Right ventricle myocardium inferior (tissue), 1 donor: Measurements from ENCODE around the gene DHRS2. TPM values are rescaled to one million over a fixed set of nuclear protein-coding genes. Genes with fewer than 3 reads are reported as not detected.
"Not testable (repeated sequence)": the region's sequence is repeated elsewhere in the genome, so short reads cannot be mapped to it uniquely, and the experiment has no call there.

Source experiments
- ATAC-seq: fragments of 200-7000 bp; cut with Tn5 transposase; one replicate; pipeline ENCODE4 v1.9.1; 2020; ENCODE audit warnings: mild to moderate bottlenecking, moderate library complexity
- DNase-seq: peaks from one replicate; pipeline ENCODE4 v3.0.0; 2021; ENCODE audit errors: missing footprints
- intact Hi-C: fragments of 100-400 bp; cut with DNase I; formaldehyde crosslinking; loops from one replicate; pipeline ENCODE4 v1.11.0; 2022
- total RNA-seq: library from RNA; stranded (reverse); fragmentation: NEBNext Ultra II Directional; extraction: Animal tissue kit (Norgen Biotek cat#: 25700); gene quantifications from one replicate; pipeline ENCODE4 v1.2.1, GENCODE V29; 2021
- donor health status: DM: no; HTN: yes; CAD: no; lungs with severe emphysema.

The DHRS2 gene
- total RNA-seq, 1 donor from 2014 or later: not detected

DNA sequence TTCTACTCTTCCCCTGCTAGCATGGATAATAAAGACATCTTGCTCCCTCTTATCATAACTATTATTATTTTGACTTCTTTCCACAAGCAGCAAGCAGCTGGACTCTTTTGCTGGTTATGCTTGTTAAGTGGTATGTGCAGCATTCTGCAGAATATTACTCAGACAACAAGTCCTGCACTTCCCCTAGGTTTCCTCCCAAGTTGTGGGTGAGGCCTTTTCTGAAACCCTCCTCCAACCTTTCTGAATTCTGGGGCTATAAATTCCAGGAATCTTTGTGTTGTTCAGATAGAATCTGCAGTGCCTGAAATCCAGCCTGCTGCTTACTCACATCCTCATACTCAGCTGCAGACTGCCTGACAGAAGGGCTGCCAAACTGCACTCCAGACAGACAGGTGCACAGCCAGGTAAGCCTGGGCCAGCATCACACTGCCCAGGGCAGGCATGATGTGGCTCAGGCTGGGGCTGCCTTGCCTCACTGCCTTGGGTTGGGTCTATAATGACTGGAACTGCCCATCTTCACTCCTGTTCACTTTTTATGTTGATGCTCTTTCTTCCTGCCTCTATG, 6.2 kb upstream of the DHRS2 start:
- no peak for DNase-seq
- ATAC-seq: no peak
- intact Hi-C loops: no loop called here

GRCh38 chr14:23630687-23631086, 5.5 kb upstream of the DHRS2 start:
- no peak for ATAC-seq
- DNase-seq: no peak
- intact Hi-C loops: no loop called here

DNA sequence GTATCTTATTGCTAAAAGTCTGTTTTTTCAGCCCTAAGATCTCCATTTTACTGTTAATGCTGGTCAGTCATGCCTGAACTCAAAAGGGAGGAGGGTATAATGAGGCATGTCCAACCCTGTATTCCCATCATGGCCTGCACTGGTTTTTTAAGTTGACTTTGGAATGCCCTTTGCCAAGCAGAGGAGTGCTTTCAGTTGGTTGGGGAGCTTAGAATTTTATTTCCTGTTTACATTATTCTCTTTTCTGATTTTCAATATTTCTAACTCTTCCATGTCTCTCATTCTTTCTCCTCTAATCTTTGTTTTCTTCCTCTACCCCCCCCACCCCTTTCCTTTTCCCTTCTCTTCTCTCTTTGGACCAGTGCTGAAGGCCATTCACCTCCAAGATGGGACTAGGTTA, 4.9 kb upstream of the DHRS2 start:
- DNase-seq (no peak), ATAC-seq (no peak)
- intact Hi-C loops: no loop called here

- intact Hi-C loops: loop anchor here (1.0 to 2.0 kb wide), 2 partner anchors 43 to 298 kb away; no protein-coding TSS in a partner anchor
- ATAC-seq (peak; percentile 90), DNase-seq (no peak)
Measured at GRCh38 chr14:23631702-23632460, 4.3 kb upstream of the DHRS2 start.

GRCh38 chr14:23632461-23633159, 3.6 kb upstream of the DHRS2 start:
- no peak for ATAC-seq

GRCh38 chr14:23633160-23633701, 2.9 kb upstream of the DHRS2 start:
- ATAC-seq (no peak), DNase-seq (no peak)
- intact Hi-C loops: loop anchor here (2.0 kb wide), 1 partner anchor 44 kb away; no protein-coding TSS in a partner anchor

More at GRCh38 chr14:23632461-23633159, 3.6 kb upstream of the DHRS2 start:
- no peak for DNase-seq
- intact Hi-C loops: loop anchor here (1.0 to 2.0 kb wide), 2 partner anchors 44 to 298 kb away; no protein-coding TSS in a partner anchor

GRCh38 chr14:23634698-23635412, 1.3 kb upstream of the DHRS2 start:
- intact Hi-C loops, DNase-seq, ATAC-seq: not testable (repeated sequence)

GRCh38 chr14:23637312-23637654, 1.1 kb downstream of the DHRS2 start:
- ATAC-seq, DNase-seq, intact Hi-C loops: not testable (repeated sequence)

GRCh38 chr14:23637655-23638413, 1.7 kb downstream of the DHRS2 start:
- DNase-seq, intact Hi-C loops: not testable (repeated sequence)

DNA sequence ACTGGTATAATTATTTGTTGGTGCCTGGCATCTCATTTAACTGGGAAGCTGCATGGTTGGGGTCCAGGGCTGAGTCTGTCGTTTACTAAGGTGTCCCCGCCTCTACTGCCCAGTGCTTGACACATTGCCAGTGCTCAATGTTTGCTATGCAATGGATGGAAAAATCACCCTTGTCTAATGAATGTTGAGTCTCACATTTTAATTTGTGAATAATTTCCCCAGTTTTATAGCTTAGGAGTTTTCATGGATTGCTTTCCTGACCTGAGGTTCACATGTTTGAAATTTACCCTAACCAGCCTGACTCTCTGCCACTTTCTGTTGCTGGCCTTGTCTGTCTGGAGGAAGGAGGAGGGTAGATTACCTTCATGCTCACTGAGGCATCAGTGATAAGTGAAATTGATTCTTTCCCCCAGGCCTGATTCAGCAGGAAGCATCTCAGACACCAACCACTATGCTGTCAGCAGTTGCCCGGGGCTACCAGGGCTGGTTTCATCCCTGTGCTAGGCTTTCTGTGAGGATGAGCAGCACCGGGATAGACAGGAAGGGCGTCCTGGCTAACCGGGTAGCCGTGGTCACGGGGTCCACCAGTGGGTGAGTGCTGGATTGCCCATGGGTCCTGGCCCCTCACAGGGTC, 2.4 kb downstream of the DHRS2 start:
- no peak for ATAC-seq
- no peak for DNase-seq
- intact Hi-C loops: no loop called here

More at GRCh38 chr14:23637655-23638413, 1.7 kb downstream of the DHRS2 start:
- not testable (repeated sequence) for ATAC-seq

- intact Hi-C loops: no loop called here
- ATAC-seq (no peak), DNase-seq (no peak)
Measured at GRCh38 chr14:23639048-23639890, 3.1 kb downstream of the DHRS2 start.

GRCh38 chr14:23639891-23640523, 3.8 kb downstream of the DHRS2 start:
- no peak for DNase-seq
- ATAC-seq: no peak
- intact Hi-C loops: no loop called here

DNA sequence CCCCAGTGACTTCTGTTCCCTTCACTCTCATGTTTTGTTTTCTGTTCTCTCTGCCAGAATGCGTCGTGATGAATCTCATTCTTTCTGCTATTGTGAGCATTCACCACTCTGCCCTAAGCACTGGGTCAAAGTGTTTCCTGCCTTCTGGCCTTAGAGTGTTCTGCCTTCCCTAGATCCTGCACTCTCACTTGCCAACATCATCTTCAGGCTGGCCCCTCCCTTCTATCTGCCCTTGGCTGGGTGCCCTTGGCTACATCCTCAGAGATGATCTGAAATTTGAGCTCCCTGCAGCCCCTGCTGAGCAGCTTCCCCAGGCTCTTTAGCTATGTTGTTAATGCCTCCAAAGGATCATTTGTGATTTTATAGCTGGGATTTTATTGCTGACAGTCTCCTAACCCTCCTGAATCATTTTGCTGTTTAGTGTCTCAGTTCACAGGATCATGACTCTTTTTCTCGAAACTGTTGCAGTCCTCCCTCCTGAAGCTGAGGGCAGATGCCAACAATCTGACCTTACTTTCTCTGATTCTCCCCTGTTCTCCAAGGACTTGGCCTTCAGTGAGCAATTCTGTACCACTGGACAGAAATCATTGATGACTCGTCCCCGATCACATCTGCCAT, 4.5 kb downstream of the DHRS2 start:
- no peak for DNase-seq
- intact Hi-C loops: no loop called here
- ATAC-seq: peak; percentile 61

GRCh38 chr14:23641180-23641914, 5.2 kb downstream of the DHRS2 start:
- intact Hi-C loops: no loop called here
- no peak for DNase-seq
- no peak for ATAC-seq

GRCh38 chr14:23641915-23642588, 5.9 kb downstream of the DHRS2 start:
- ATAC-seq: no peak
- intact Hi-C loops: no loop called here
- no peak for DNase-seq
